ENCODE measurements around the gene PTH1R.
A peak's percentile ranks its signal among the peaks of the same experiment; 100 is the strongest.

PTH1R gene

DNA sequence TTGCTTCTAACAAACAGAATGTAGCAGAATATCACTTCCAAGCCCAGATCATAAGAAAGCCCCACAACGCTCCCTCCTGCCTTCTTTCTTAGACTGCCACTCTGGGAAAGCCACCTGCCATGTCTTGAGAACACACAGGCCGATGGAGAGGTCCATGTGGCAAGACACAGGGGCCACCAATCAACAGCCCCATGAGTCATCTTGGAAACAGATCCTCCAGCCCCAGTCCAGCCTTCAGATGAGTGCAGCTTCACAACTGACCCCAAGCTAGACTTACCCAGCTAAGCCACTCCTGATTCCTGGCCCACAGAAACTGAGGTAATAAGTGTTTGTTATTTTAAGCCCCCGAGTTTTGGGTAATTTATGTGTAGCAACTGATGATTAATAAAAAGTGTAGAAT lies 39.7 kb downstream of the PTH1R start:
- no peak for DNase-seq

DNA sequence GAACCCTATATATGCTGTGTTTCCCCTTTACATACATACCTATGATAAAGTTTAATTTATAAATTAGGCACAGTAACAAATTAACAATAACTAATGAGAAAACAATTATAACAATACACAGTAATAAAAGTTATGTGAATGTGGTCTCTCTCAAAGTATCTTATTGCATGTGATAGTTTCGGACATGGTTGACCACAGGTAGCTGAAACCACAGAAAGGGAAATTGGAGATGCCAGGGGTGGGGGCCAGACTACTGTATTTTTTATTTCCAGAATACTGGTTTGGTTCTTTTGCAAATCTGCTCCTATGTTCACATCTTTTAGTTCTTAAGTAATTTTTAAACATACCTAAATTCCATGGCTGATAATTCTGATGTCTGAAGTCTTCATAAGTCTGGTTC lies 40.7 kb downstream of the PTH1R start:
- DNase-seq, result no peak

- no peak for DNase-seq
These were observed 41.1 kb downstream of the PTH1R start for GRCh38 chr3:46918634-46919033.

GRCh38 chr3:46921041-46921440 lies 43.5 kb downstream of the PTH1R start:
- no peak for DNase-seq

DNA sequence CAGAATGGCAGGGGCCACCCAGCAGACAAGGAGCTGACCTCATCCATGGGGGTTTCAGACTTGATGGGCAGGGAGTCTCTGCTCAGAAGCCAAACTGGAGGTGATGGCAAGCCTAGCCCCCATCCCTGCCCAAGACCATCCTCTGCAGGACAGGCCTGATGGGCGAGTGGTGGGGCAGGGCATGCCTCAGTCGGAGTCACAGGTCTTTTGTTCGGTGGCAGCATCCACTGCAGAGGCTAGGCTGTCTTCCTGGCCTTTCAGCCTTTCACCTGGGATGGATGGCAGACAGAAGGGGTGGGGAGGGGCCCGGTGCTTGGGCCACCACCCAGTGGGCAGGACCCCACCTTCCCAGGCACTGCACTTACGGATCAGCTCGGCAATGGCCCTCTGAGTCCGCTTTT lies 44.4 kb downstream of the PTH1R start:
- DNase-seq, result no peak

DNA sequence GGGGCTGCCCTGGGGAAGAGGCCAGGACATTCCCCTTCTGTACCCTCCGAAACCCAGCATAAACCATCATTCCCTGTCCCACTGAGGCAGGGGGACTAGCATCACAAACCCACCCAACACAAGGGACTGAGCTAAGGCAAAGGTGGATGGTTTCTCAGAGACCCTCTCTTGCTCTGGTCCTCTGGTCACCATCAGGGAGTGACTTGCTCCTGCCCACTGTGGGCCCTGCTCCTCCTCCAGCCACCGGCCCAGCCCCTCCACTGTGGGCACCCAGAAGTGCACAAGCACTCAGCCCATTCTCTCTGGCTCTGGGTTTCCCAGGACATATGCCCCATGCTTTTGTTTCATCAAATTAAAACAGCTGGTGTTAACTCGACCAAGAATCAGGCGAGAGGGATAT lies 44.9 kb downstream of the PTH1R start:
- DNase-seq, result no peak

DNA sequence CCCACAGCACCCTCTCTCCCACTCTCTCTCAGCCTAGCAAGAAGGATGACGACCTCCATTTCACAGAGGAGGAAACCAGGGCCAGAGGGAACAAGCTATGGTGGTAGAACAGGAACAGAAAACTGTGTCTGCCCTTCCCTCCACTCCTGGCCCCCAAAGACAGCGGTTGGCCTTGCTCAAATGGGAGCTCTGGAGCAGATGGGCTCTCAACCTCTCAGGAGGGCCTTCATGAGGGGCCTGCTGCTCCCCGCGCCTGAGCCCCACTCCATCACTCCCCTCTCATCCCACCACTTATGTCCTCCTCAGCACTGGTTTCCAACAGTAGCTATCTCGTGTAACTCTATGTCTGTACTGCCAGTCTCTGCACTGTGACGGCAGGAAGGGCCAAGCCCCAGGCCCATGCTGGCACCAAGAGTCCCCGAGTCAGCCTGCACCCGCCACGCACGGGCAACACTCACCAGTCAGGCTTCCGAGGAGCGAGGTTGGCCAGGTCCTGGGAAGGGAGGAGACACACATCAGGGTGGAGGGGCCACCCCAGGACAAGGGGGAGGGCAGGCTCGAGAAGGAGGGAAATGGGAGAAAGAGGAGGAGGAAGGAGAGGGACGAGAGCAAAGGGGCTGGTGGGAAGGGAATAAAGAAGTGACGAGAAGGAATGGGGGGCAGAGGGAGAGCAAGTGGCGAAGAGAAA lies 45.5 kb downstream of the PTH1R start:
- DNase-seq, result no peak

GRCh38 chr3:46923559-46924350 lies 46.2 kb downstream of the PTH1R start:
- DNase-seq, result peak; percentile 65

DNA sequence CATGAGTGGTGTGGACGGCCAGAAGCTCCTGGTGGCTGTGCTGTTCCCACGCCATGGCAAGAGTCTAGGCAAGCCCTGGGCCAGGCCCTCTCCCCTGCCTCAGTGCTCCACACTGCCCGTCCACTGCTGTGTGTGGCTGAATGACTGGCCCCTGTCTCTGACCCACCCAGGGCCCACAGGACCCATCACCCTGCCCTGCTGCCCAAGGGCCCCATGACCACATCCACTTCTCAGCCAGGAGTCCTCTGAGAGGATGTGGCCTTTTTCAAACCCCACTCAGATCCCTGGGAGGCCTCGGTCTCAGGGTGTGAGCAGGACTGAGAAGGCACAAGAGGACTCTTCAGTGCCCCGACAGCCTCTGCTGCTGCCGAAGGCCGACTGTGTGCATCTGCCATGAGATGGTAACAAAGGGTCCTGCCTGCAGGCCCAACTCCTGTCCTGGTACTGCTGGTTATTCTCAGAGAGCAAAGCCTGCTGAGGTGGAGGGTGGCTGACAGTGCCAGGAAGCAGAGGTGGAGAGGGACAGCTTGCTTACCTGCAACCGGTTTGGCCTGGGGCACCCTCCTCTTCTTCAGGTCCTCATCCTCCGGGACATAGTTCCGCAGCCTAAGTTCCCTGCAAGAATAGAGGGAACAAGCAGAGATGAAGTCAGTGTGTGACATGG lies 47.5 kb downstream of the PTH1R start:
- no peak for DNase-seq

DNA sequence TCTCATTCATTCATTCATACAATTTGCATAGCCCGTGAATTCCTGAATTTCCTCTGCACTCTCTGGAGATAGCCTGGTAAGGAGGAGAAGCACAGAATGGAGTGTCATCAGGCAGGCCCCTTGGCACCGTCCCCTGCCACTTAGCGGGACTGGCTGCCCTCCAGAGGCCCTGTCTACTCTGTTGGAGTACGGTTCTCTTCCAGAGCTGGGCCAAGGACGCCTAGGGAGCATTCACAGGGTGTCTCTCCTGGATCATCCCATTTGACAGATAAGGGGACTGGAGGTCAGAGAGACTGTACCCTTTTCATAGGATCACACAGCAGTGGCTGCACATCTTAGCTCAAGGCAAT lies 48.0 kb downstream of the PTH1R start:
- DNase-seq, result no peak

GRCh38 chr3:46926039-46926438 lies 48.5 kb downstream of the PTH1R start:
- DNase-seq, result peak; percentile 78

GRCh38 chr3:46926447-46926846 lies 48.9 kb downstream of the PTH1R start:
- DNase-seq, result no peak

DNA sequence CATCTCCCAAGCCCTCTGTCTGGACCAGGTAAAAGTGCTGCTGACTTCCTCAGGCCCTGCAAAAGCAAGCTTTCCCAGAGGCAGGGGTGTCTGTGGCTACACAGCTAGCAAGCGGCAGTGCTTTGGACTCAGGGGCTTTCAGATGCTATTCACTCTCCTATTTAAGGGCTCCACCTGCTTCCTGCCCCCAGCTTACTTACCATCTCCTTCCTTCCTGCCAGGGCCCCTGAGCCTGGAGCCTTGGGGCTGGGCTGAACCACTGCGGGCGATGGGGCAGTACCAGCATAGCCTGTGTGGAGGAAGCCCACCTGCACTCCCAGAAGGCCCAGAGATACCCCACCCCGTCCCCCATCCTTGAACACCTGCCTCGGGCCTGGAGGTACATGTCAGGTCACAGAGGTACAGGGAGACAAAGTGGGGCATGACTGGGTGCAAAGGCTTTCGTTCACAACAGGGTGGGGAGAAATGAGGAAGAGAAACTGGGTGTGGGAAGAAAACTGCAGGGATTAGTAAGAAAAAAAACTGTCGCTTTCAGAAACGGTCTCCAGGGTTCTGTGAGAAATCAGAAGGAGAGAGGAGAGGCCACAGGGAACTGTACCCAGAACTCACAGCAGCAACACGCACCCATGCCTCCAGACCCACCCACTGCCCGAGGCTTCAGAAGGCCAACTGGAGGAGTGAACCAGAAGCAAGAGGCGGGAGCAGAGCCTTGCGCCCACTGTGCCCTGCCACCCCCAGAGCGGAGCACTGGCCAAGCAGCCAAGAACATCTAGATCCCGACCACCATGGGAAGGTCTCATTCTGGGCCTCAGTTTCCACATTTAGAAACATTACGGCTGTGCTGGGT lies 49.6 kb downstream of the PTH1R start:
- peak; percentile 93 for DNase-seq

- no peak for DNase-seq
These were observed 50.2 kb downstream of the PTH1R start for GRCh38 chr3:46927718-46928073.

DNA sequence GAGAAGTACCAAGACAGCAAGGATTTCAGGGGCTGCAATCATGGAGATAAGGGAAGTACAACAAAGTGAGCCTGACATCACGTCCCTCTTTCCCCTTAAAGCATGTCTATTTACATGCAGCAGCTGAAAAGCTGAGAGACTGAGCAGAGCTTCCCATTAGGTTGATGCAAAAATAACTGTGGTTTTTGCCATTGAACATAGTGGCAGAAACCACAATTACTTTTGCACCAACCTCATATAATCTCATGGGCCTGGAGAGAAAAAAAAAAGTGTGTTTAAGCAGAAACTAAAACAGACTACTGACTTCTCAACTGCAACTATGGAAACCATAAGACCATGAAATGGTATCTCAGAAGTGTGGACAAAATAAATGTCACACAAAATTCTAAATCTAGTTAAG lies 50.8 kb downstream of the PTH1R start:
- peak; percentile 72 for DNase-seq

DNA sequence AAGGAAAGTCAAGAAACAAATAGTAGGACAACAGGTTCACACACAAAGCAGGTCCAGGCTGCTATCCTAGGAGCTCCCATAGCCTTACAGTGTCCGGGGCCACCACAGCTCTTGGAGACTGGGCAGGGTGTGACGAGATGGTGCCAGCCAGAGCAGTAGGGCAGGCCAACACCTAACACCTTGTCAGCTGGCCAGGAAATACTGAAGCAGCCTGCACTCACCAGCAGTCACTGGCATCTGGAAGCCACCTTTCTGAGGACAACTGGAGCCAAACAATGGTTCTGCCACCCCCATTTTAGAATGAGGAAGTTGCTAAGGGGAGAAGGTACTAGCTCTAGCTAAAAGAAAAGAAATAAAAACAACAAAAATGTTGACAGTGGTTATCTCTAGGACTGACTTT lies 51.8 kb downstream of the PTH1R start:
- DNase-seq, result no peak

GRCh38 chr3:46930166-46930944 lies 52.8 kb downstream of the PTH1R start:
- DNase-seq, result peak; percentile 87

DNA sequence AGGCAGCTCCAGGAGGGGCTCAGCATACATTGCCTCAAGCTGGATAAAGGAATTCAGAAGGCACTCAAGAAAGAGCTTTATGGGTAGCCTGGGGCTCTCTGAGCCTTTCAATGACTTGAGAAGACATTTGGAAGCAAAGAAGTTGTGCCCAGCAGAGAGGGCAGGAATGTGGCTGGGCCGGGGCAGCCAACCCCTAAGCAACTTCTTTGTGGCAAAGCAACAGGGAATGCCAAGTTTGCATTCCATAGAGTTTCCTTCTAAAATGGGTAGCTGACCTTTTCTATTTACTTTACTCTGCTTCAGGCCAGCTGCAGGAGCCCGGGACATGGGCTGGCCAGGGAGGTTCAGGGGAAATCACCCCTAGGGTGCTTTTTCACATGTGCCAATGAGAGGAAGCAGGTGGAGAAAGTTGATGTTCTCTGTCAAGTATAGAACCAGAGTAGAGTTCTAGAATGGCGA lies 53.5 kb downstream of the PTH1R start:
- no peak for DNase-seq

DNA sequence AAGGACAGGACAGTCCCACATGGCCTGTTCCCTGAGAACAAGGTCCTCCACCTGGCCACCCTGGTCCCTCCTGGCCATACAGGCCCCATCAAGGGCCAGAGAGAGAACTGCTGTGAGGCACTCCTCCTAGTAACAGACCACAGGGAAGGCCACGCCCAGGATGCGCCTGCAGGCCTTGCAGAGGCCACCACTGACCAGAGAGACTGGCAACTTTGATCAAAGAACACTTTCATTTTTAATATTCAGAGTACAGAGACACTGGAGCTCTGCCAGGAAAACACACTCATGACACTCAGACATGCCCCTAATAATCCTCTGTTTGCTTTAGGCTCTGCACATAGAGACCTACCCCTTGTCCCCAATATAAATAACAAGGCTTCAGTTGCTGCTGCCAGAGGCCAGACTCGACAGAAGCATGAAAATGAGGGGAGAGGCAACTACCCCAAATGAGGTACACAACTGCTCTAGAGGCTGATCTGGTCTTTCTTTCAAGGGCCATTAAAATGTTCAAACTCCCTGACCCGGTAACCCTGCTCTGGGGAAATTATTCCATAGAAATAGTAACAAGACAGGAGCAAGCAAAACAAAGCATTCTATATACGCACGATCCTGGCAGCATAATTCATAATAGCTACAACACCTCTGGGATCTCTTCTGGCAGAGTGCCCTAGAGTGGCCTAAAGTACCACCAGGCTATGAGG lies 54.3 kb downstream of the PTH1R start:
- peak; percentile 86 for DNase-seq

DNA sequence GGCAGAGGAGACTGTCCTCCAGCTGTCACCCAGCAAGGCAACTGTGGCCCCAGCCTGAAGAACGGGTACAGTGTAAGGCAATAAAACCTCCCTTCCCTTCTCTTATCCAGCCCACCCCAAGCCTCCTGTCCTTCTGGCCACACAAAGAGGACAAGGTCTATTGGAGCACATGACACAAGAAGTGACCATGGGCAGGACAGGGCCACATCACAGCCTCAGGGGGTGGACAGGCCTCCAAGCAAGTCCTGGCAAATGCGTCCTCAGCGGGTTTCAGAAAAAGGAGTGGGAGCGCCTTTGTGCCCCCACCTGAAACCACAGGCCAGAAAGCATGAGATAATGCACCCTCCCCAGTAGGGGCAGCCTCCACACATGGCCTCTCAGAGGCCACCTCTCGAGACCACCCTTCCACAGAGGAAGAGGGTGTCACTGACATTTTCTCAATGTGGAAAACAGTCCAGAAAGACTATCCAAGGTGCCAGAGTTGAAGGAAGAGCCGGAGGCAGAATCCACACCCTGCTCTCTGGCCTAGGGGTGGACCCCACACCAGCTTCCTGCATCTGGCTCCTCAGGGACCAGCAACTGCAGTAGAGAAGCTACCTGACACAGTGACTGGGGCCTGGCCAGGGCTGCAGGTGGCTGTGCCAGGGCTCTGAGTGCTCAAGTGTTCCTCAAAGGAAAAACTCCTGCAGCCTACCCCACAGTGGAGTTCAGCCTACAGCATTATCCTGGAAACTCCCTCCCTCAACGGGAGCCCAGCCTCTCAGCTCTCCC lies 55.1 kb downstream of the PTH1R start:
- DNase-seq, result no peak

DNA sequence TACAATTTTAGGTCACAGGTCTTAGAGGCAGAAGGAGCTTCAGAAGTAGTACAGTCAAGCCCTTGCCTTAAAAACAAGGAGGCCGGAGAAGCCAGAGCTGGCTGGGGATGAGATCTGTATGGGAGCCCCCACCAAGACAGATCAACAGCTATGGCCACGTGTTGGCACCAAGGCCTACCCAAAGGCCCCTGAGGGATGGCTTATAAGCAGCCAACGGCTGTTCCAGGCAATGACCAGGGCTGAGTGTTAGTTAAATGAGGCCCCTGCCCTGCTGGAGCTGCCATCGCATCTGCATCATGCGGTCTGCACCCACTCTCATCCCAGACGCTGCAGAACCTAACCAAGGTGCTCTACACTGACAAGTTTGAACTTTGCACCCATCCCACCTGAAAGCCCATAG lies 55.7 kb downstream of the PTH1R start:
- DNase-seq, result no peak
